Left renal cortex interstitium (tissue), 4 donors: Measurements from ENCODE around the gene WDFY4. TPM values are rescaled to one million over a fixed set of nuclear protein-coding genes. Genes with fewer than 3 reads are reported as not detected.
"Not testable (repeated sequence)": the region's sequence is repeated elsewhere in the genome, so short reads cannot be mapped to it uniquely, and the experiment has no call there.

Experiments
- DNase-seq, 4 donors: peaks; one replicate each; pipeline ENCODE4 v3.0.0-alpha.2; 2013; ENCODE audit warnings: low read depth in 4 of 4, low spot score in 2 of 4, missing footprints in 1 of 4
- polyA plus RNA-seq, 4 donors: library from polyadenylated mRNA; unstranded; fragments of 120-200 nt; gene quantifications; one replicate each; pipeline ENCODE4 v1.2.1, GENCODE V29; 2013; ENCODE audit not compliant: insufficient read length in 4 of 4

The WDFY4 gene, protein sequence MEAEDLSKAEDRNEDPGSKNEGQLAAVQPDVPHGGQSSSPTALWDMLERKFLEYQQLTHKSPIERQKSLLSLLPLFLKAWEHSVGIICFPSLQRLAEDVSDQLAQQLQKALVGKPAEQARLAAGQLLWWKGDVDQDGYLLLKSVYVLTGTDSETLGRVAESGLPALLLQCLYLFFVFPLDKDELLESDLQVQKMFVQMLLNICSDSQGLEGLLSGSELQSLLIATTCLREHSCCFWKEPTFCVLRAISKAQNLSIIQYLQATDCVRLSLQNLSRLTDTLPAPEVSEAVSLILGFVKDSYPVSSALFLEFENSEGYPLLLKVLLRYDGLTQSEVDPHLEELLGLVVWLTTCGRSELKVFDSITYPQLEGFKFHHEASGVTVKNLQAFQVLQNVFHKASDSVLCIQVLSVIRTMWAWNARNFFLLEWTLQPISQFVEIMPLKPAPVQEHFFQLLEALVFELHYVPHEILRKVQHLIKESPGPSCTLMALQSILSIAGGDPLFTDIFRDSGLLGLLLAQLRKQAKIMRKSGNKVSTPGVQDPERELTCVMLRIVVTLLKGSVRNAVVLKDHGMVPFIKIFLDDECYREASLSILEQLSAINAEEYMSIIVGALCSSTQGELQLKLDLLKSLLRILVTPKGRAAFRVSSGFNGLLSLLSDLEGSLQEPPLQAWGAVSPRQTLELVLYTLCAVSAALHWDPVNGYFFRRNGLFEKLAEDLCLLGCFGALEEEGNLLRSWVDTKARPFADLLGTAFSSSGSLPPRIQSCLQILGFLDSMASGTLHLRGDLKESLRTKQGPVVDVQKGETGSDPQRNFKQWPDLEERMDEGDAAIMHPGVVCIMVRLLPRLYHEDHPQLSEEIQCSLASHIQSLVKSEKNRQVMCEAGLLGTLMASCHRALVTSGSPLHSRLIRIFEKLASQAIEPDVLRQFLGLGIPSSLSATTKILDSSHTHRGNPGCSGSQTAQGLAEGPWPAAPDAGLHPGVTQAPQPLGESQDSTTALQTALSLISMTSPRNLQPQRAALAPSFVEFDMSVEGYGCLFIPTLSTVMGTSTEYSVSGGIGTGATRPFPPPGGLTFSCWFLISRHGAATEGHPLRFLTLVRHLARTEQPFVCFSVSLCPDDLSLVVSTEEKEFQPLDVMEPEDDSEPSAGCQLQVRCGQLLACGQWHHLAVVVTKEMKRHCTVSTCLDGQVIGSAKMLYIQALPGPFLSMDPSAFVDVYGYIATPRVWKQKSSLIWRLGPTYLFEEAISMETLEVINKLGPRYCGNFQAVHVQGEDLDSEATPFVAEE (N-terminal part only)
- 1 to 10 TPM; 1.5 to 3.0 (median 2.0) TPM for polyA plus RNA-seq

DNA sequence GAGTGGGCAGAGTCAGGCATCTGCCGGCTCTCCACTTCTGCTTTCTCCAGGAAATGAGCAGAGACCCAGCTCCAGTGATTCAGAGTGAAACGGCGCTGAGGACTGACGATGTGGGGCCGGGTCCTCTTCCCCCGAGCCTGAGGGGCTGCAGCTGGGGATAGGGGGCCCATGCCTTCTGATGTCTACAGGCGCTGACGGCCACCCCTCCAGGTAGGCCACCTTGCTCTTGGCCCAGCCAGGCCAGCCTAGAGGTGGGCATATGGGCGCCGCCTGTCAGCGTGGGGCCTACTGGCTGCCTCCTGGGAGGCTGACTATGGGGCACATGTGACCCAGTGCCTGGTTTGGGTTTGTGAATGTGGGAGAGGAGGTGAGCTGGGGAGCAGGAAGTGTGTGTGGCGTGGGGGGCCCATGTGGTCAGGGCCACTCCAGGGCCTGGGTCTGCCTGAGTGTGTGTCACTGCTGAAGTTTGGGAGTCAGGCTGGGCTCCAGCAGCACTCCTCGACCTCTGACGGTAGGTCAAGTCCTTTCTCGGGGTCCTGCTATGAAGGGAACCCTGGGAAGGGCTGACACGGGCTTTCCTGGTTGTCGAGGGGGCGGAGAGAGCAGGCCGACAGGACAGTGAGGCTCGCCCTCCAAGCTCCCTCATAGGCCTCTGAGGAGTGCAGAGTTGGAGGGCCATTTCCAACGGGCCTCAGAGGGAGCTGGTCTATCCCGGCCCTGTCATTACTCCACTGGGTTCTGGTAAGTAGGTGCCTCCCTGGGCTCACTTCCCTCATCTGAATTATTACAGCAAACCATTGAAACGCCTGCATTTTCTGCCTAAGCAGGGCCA lies at the start of gene WDFY4:
Gene WDFY4, plus strand, starts transcription at position 82 of the 832 bp plus-strand sequence. CDS start 24,860 bp downstream, outside the sequence.
- DNase-seq = no peak

DNA sequence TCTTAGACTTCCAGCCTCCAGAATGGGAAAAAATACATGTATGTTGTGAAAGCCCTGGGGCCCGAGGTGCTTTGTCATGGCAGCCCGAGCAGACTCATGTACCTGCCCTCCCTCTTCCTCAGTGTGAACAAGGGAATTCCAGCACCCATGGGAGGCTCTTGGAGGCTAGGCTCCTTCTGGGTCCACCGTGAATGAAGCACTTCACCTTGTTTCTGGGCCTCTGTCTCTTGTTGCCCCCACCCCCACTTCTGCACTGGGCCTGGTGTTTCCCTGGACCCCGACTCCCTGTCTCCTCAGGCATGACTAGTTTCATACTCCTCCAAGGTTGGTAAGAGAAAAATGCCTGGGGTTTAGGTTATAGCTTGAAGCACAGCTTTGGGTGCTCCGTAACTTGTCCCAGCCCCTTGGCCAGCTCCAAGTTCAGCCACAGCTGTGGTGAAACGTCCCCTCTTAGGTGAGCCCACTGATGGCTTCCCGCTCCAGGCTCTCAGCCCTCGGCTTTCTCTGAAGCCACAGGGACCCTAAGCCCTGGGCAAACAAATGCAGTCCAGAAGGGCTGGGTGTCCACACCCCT lies 49.6 kb upstream of the WDFY4 start:
- no peak for DNase-seq

DNA sequence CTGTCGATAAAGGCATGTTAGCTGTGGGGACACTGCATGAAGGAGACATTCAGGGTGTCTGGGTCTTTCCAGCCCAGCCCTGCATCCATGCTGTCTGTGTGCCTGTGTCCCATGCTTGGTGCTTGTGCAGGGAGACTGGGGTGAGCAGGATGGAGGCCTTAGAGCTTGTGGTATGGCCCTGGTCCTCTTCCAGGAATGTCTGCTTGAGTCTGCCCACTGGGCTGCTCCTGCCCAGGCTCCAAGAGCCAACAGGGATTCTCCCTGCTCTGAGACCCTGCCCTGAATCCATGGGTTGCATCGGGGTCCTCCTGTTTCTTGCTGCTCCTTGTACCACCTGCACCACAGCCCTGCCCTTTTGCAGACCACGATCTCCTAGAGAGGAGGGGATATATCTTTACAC lies 48.4 kb upstream of the WDFY4 start:
- DNase-seq = no peak

DNA sequence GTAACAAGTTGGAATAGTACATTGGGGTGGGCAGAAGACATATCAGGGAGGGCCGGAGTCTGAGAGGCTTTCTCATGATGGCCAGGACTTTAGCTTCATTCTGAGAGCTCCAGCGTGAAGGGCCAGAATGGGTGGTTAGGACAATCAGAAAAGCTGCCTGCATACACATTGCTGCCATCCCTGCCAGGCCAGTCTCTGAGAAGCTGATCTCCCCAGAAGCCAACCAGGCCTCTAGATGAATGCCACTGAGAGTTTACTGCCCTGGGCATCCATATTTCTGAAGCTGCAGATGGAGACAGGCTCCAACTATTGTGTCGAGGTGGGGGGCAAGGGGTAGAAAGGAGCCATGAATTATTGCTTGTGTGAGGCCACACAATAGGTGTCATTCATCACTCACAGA lies 47.8 kb upstream of the WDFY4 start:
- DNase-seq = no peak

DNA sequence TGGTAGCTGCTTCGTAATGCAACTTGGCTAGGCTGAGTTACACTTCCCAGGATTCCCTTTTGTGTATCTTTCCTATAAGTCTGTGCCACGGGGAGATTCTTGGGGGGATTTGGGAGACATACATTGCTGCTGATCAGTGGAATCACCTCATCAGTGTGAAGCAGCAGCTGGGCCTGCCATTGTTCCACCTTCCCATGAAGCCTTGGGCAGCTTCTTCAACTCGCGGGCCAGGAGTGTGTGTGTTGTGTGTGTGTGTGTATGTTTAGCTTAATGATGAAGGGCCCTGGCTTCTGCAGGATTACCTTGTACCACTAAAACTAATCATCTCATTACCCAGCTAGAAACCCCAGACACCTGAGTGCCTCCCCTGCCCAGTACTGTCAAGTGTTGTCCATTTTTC lies 46.5 kb upstream of the WDFY4 start:
- DNase-seq = no peak

DNA sequence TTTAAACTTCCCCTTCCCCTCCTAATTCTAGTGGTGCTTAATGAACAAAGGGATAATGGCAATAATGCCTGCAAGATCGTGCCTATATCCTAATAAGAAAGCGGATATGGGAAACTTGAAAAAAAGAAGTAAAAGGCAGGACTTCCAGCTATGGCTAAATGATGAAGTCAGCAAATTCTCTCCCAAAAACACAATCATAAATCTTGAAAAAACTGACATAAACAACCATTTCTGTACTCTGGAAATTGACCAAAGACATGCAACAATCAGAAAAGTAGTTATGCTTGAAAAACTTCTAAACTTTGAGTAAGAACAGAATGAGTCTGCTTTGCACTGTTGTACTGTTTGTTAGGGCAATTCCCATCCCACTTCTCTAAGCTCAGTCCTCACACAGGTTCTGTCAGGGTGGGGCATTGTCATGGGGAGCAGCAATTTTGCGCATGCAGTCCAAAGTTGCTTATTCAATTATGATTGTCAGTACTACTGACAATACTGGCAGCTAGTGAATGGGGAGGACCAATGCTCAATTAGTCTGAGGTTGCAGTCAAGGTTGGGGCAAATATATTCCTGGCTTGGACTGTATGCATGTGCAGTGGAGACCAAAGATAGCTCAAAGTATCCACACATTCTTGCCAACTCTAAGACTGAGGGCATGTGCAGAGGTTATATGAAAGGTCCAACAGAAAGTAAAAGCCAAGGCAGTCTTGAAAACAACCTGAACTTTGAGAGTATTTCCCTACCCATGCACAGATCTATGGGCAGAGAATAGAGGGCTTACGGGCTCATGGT lies 45.7 kb upstream of the WDFY4 start:
- DNase-seq = no peak

DNA sequence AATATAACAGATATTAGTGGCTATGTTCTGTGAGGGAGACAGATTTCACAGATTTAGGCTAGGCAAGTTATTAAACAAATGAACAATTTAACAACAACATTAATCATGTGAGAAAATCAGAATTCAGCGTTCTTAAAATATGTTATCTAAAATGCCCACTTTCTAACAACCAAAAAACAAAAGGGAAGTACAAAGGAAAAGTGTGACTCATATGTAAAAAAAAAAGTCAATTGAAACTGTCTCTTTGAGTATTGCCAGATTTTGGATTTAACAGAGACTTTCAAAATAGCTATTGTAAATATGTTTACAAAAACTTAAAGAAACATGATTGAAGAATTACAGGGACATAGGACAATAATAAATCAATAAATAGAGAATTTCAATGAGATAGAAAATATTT lies 45.0 kb upstream of the WDFY4 start:
- DNase-seq = no peak

DNA sequence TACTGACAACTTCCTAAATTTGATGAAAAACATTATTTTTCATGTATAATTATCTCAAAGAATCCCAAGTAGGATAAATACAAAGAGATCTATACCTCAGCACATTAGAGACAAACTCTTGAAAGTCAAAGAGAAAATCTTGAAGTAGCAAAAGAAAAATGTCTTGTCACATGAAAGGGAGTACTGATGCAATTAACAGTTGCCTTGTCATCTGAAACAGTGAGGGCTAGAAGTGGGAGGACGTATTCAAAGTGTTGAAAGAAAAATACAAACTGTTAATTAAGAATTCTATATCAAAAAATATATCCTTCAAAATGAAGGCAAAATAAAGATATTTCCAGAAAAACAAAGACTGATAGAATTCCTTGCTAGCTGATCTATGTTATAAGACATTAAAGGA lies 44.3 kb upstream of the WDFY4 start:
- no peak for DNase-seq

DNA sequence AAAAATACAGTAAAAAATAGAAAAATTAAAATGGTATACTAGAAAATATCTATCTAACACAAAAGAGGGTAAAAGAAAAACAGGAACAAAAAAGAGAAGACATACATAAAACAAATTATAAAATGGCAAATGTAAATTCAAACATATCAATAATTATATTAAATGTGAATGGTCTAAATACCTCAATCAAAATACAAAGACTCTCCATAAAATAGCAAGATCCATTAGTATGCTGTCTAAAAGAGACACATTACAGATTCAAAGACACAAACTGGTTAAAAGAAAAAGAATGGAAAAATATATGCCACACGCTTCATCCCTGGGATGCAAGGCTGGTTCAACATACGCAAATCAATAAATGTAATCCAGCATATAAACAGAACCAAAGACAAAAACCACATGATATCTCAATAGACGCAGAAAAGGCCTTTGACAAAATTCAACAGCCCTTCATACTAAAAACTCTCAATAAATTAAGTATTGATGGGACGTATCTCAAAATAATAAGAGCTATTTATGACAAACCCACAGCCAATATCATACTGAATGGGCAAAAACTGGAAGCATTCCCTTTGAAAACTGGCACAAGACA lies 43.5 kb upstream of the WDFY4 start:
- not testable (repeated sequence) for DNase-seq

DNA sequence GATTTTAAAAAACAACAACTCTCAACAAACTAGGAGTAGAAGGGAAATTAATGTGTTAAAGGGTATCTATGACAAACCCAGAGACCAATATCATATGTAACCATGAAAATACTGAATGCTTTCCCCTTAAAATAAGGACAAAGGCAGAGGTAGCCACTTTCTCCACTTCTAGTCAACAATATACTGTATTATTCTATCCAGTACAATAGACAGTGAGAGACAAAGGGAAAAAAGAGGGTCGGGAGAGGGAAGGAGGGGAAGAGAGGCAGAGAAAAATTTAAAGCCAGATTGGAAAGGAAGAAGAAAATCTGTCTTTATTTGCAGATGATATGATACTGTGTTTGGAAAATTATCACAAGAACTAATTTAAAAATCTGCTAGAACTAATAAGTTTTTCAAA lies 39.1 kb upstream of the WDFY4 start:
- no peak for DNase-seq

DNA sequence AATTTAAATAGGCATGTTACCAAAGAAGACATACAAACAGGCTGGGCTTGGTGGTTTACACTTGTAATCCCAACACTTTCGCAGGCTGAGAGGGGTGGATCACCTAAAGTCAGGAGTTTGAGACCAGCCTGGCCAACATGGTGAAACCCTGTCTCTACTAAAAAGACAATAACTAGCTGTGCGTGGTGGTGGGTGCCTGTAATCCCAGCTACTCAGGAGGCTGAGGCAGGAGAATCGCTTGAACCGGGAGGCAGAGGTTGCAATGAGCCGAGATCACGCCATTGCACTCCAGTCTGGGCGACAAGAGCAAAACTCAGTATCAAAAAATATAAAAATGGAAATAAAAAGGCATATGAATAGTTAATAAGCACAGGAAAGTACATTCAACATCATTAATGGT lies 37.6 kb upstream of the WDFY4 start:
- DNase-seq = not testable (repeated sequence)

DNA sequence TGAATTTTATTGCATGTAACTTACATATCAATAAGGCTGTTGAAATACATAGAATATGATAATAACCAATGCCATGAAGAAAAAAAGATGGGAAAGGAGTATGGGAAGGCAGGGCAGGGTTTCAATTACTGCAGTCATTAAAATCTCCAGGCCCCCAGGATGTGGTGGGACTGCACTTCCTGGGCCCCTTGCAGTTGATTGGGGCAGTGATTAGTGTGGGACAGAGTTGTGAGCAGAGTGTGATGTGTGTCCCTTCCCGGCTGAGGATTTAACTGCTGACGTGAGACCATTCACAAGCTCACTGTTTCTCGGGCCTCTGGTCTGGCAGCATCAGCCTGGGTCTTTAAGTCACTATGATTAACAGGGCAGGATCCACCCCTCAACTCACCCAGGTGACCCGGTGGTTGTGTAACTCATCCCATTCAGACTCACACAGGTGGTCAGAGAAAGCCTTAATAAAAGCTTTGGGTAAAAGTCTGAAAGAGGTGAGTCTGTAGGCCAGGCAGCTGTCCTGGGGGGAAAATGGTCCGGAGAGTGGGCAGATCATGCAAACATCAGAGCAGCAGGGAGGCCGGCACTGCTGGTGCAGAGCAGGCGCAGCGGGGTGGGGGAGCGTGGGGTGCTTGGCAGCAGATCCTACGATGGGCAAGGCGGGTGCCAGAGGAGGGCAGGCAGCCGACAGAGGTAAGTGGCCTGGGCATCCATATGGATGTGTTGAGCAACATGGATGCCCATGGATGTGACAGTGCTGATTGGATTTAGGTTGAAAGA lies 36.3 kb upstream of the WDFY4 start:
- DNase-seq = no peak

DNA sequence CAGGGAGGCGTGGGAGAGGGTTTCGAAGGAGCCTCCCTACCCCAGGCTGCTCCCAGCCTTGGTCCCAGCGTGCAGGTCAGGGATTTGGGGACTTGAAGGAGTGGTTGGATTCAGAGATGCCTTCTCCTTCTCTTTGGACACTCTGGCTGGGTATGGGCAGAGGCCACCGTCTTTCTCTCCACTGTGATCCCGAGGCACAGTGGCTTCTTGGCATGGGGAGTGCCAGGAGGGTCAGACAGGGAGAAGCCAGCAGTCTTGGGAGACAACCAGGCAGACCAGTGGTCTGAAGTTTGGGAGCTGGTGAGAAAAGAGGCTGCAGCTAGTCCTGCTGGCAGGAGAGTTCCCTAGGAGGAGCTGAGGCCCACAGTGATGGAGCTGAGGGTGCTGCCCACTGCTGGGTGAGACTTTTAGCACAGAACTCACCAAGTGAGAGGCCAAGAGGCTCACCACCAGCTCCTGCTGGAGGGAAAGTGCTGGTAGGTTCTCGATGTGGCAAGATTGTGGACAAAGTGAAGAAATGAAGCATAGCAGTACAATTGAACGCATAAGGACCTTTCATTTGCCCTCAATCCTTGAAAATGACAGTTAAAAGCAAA lies 35.2 kb upstream of the WDFY4 start:
- DNase-seq = no peak

DNA sequence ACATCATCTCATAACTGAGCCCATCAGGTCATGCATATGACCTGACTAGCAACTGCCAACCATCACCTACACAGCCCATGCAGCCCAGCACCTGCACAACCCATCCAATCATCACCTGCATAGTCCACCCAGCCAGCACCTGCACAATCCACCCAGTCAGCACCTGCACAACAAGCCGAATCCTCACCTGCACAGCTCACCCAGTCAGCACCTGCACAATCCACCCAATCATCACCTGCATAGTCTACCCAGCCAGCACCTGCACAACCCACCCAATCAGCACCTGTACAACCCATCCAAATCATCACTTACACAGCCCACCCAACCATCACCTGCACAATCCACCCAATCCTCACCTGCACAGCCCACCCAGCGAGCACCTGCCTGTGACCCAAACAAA lies 33.4 kb upstream of the WDFY4 start:
- no peak for DNase-seq

DNA sequence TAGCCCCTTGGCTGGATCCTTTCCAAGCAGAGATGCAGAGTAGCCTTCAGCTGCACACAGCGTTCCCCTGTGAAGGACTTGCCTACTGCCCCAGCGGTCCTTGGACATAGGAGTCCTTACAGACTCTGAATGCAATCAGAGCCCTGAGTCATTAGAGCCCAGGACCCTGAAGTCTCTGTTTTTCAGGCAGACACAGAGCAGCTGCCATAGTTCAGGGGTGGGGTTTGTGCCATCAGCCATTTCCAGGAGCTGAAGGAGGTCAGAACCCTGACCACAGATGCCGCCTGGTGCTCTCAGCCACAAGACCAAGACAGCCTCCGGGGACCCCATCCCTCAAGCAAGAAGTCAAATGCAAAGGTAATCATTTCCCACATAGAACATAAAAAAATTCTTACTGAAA lies 32.8 kb upstream of the WDFY4 start:
- no peak for DNase-seq

DNA sequence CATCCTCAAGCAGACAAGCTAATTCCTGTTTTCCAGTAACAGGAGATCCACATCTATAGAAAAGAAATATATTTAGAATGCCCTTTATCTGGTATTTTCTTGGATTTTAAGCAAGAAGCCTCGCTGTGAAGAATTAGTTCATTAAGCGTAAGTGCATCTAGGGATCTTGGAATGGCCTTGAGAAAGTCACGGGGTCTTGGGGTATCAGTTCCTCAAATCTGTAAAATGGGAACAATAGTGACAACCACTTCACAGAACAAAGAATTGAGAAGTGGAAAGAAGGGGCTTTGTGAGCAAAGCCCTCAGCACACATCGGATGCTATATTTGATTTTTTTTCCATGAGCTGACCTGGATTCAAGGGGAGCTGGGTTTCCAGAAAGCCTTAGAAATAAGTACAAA lies 32.3 kb upstream of the WDFY4 start:
- DNase-seq = no peak

DNA sequence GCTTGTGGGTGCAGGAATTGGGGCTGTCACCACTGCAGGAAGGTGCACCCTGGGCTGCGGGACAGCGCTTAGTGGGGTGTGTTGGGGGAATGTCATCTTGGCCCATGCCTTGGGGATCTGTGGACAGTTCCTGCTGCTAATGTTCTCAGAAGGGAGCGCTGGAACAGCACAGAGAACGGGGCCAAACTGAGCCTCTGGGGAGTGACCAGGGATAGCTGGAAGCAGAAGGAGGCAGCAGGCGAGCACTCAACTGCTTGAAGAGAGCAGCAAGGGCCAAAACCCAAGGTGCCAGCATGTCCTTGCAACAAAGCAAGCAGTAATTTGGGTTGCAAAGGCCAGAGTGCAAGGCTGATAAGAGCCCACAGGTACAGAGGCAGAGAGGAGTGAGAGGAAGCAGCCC lies 31.3 kb upstream of the WDFY4 start:
- no peak for DNase-seq
